ENCODE measurements around the gene HLF.

DNA sequence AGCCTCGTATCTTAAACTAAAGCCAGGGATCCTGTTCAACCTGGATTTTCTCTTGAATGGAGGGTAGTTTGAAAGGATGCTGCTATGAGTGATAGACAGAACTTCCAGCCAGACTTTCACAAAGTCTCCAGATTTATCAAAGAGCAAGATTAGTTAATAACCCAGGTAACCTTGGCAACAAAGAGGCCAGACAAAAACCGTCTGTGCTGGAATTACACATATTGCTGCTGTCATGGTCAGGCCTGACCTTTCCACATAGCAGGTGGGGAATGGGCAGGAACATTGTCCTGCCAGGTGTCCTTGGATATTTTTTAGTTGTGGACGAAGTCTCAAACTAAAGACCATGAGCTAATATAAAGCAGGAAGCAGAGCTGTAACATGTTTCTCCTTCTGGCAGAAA lies 52.5 kb downstream of the HLF start:
- TF ChIP-seq JUND (IDR thresholded peaks at IDR 0.05) (no peak), GABPA (IDR thresholded peaks at IDR 0.05 in 1 of 2, conservative IDR thresholded peaks at IDR 0.05 in 1 of 2) (no peak), EGR1 (IDR thresholded peaks at IDR 0.05; ENCODE audit: low read depth in 2 of 2) (no peak), RAD21 (IDR thresholded peaks at IDR 0.05) (no peak), RXRA (IDR thresholded peaks at IDR 0.05) (no peak), TAF1 (conservative IDR thresholded peaks at IDR 0.05) (no peak), FOXA1 (IDR thresholded peaks at IDR 0.05) (no peak), SP1 (IDR thresholded peaks at IDR 0.05) (no peak), HNF4G (IDR thresholded peaks at IDR 0.05) (no peak), HNF4A (conservative IDR thresholded peaks at IDR 0.05) (no peak)
- TF ChIP-seq, protein P1, sequence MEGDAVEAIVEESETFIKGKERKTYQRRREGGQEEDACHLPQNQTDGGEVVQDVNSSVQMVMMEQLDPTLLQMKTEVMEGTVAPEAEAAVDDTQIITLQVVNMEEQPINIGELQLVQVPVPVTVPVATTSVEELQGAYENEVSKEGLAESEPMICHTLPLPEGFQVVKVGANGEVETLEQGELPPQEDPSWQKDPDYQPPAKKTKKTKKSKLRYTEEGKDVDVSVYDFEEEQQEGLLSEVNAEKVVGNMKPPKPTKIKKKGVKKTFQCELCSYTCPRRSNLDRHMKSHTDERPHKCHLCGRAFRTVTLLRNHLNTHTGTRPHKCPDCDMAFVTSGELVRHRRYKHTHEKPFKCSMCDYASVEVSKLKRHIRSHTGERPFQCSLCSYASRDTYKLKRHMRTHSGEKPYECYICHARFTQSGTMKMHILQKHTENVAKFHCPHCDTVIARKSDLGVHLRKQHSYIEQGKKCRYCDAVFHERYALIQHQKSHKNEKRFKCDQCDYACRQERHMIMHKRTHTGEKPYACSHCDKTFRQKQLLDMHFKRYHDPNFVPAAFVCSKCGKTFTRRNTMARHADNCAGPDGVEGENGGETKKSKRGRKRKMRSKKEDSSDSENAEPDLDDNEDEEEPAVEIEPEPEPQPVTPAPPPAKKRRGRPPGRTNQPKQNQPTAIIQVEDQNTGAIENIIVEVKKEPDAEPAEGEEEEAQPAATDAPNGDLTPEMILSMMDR (IDR thresholded peaks at IDR 0.05; ENCODE audit: low read depth, low read length, missing input control) = no peak
- TF ChIP-seq, protein P2, sequence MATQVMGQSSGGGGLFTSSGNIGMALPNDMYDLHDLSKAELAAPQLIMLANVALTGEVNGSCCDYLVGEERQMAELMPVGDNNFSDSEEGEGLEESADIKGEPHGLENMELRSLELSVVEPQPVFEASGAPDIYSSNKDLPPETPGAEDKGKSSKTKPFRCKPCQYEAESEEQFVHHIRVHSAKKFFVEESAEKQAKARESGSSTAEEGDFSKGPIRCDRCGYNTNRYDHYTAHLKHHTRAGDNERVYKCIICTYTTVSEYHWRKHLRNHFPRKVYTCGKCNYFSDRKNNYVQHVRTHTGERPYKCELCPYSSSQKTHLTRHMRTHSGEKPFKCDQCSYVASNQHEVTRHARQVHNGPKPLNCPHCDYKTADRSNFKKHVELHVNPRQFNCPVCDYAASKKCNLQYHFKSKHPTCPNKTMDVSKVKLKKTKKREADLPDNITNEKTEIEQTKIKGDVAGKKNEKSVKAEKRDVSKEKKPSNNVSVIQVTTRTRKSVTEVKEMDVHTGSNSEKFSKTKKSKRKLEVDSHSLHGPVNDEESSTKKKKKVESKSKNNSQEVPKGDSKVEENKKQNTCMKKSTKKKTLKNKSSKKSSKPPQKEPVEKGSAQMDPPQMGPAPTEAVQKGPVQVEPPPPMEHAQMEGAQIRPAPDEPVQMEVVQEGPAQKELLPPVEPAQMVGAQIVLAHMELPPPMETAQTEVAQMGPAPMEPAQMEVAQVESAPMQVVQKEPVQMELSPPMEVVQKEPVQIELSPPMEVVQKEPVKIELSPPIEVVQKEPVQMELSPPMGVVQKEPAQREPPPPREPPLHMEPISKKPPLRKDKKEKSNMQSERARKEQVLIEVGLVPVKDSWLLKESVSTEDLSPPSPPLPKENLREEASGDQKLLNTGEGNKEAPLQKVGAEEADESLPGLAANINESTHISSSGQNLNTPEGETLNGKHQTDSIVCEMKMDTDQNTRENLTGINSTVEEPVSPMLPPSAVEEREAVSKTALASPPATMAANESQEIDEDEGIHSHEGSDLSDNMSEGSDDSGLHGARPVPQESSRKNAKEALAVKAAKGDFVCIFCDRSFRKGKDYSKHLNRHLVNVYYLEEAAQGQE (IDR thresholded peaks at IDR 0.05) = no peak

All from liver (tissue), 3 donors.